Endothelial cell of umbilical vein (primary cell): ENCODE measurements around the gene SGPL1. TPM values are rescaled to one million over a fixed set of nuclear protein-coding genes. Genes with fewer than 3 reads are reported as not detected.

ENCODE experiments used
- BruUV-seq: library from RNA; stranded (reverse); fragments of 400-500 nt; replicated peaks from 2 replicates; lab custom pipeline; 2021; lab: Mats Ljungman, UMichigan
- CTCF ChIA-PET: fragments of 300-600, 350-600 bp; sonication (Branson Sonifier 250); formaldehyde crosslinking; loops from one replicate; lab custom pipeline; 2021; ENCODE audit warnings: antibody characterized with exemption, inconsistent platforms; lab: Charles Lee
- POLR2A ChIA-PET: fragments of 300-600, 350-600 bp; sonication (Branson Sonifier 250); formaldehyde crosslinking; loops from one replicate; lab custom pipeline; 2021; ENCODE audit warnings: antibody characterized with exemption, inconsistent platforms; lab: Charles Lee
- DNase-seq: peaks from one replicate; pipeline ENCODE4 v3.0.0-alpha.2; 2011; ENCODE audit warnings: low read depth, low spot score
- FAIRE-seq: peaks from 2 replicates; lab custom pipeline; 2011; peaks lifted over from hg19 to GRCh38; lab: Jason Lieb, UNC
- H2AFZ ChIP-seq: 2 replicates; pipeline ENCODE4 v1.6.0; 2012; ENCODE audit warnings: low read depth, low read length, control low read depth, inconsistent platforms
- H3K27ac ChIP-seq: 2 replicates; pipeline ENCODE4 v1.5.1; 2011; ENCODE audit warnings: low read depth, mild to moderate bottlenecking, control low read depth, low read length, moderate library complexity; ENCODE audit not compliant: insufficient read depth
- H3K27me3 ChIP-seq, 2 experiments: 2 replicates each; pipeline versions ENCODE4 v1.6.0 to v1.6.1; 2011; ENCODE audit warnings: low read length in 2 of 2, mixed read lengths in 1 of 2; ENCODE audit not compliant: control insufficient read depth in 2 of 2, insufficient read depth in 2 of 2
- H3K36me3 ChIP-seq, 2 experiments: 2 replicates in 1 of 2; 3 replicates in 1 of 2; pipeline ENCODE4 v1.5.1; 2011; ENCODE audit warnings: low read length in 2 of 2, mild to moderate bottlenecking in 1 of 2, moderate library complexity in 1 of 2; ENCODE audit not compliant: control insufficient read depth in 2 of 2, insufficient read depth in 2 of 2; ENCODE audit errors: extremely low read depth in 1 of 2
- H3K4me1 ChIP-seq: 3 replicates; pipeline ENCODE4 v1.5.1; 2011; ENCODE audit warnings: mild to moderate bottlenecking, low read length; ENCODE audit not compliant: control insufficient read depth, insufficient read depth; ENCODE audit errors: extremely low read depth
- H3K4me2 ChIP-seq: 2 replicates; pipeline ENCODE4 v1.6.1; 2011; ENCODE audit warnings: low read length, control low read depth, mixed read lengths; ENCODE audit not compliant: insufficient read depth
- H3K4me3 ChIP-seq, 3 experiments: fragments of 200-600 bp in 1 of 3; sonication (generic), shearing (Covaris generic) in 1 of 3; replicated peaks in 1 of 3; 2 replicates each; pipeline ENCODE4 v1.5.1; 2011 to 2016; ENCODE audit warnings: control low read depth in 3 of 3, low read length in 3 of 3, mild to moderate bottlenecking in 2 of 3, inconsistent platforms in 1 of 3, low read depth in 1 of 3, moderate library complexity in 1 of 3; ENCODE audit not compliant: insufficient read depth in 1 of 3
- H3K79me2 ChIP-seq: 2 replicates; pipeline ENCODE4 v1.6.0; 2012; ENCODE audit warnings: low read length, inconsistent platforms; ENCODE audit not compliant: control insufficient read depth, insufficient read depth
- H3K9ac ChIP-seq: replicated peaks from 2 replicates; pipeline ENCODE3; 2011; ENCODE audit warnings: low read length, control low read depth; ENCODE audit not compliant: insufficient read depth; ENCODE audit errors: extremely low read depth
- H3K9me1 ChIP-seq: replicated peaks from 3 replicates; pipeline ENCODE4 v1.6.0; 2011; ENCODE audit warnings: mild to moderate bottlenecking, low read length; ENCODE audit not compliant: control insufficient read depth, insufficient read depth; ENCODE audit errors: extremely low read depth
- H3K9me3 ChIP-seq: replicated peaks from 2 replicates; pipeline ENCODE4 v1.5.1; 2012; ENCODE audit warnings: low read length, inconsistent platforms; ENCODE audit not compliant: control insufficient read depth, insufficient read depth
- H4K20me1 ChIP-seq: replicated peaks from 2 replicates; pipeline ENCODE3; 2011; ENCODE audit warnings: mild to moderate bottlenecking, low read length; ENCODE audit not compliant: control insufficient read depth, insufficient read depth; ENCODE audit errors: extremely low read depth
- CTCF ChIP-seq, 2 donors: IDR thresholded peaks; 1 replicate in 1 of 2; 2 replicates in 1 of 2; pipeline ENCODE4 v1.5.1; 2011; ENCODE audit warnings: low read length in 2 of 2, mild to moderate bottlenecking in 2 of 2, moderate library complexity in 2 of 2, control low read depth in 1 of 2, inconsistent platforms in 1 of 2, low read depth in 1 of 2; ENCODE audit not compliant: insufficient read depth in 1 of 2; ENCODE audit errors: extremely low read depth in 1 of 2
- EZH2 ChIP-seq: IDR thresholded peaks from 2 replicates; pipeline ENCODE4 v1.6.1; 2012; ENCODE audit warnings: borderline replicate concordance, low read depth, mild to moderate bottlenecking, moderate library complexity, low read length, inconsistent platforms; ENCODE audit not compliant: severe bottlenecking
- FOS ChIP-seq: IDR thresholded peaks from 2 replicates; pipeline ENCODE4 v1.6.1; 2011; ENCODE audit warnings: mild to moderate bottlenecking, low read length, moderate library complexity, borderline replicate concordance; ENCODE audit not compliant: insufficient read depth
- GATA2 ChIP-seq: IDR thresholded peaks from 2 replicates; pipeline ENCODE4 v1.7.0; 2011; ENCODE audit warnings: low read depth, mild to moderate bottlenecking, moderate library complexity, mixed read lengths, low read length; ENCODE audit not compliant: insufficient read length, insufficient read depth
- JUN ChIP-seq: IDR thresholded peaks from 2 replicates; pipeline ENCODE4 v1.6.1; 2011; ENCODE audit warnings: borderline replicate concordance, low read depth; ENCODE audit not compliant: insufficient read length, insufficient read depth
- MAX ChIP-seq: IDR thresholded peaks from 2 replicates; pipeline ENCODE4 v1.6.1; 2011; ENCODE audit not compliant: insufficient read depth, insufficient read length
- MYC ChIP-seq: IDR thresholded peaks from one replicate; pipeline ENCODE4 v1.6.1; 2011; ENCODE audit warnings: mild to moderate bottlenecking, low read depth, low read length
- POLR2A ChIP-seq: IDR thresholded peaks from 2 replicates; pipeline ENCODE4 v1.6.1; 2012; ENCODE audit warnings: low read depth, mild to moderate bottlenecking, control low read depth, low read length
- POLR2AphosphoS5 ChIP-seq: IDR thresholded peaks from 2 replicates; pipeline ENCODE4 v1.6.1; 2012; ENCODE audit warnings: low read depth, mild to moderate bottlenecking, control low read depth, low read length, moderate library complexity; ENCODE audit not compliant: insufficient read depth
- dilution Hi-C: fragments of 300-500 bp; cut with MboI; formaldehyde crosslinking; loops from one replicate; pipeline ENCODE4 v1.15.0; 2019; ENCODE audit warnings: low sequenced_read_pairs; ENCODE audit not compliant: extremely low pct_ligation_motif_present
- intact Hi-C: fragments of 100-400 bp; cut with micrococcal nuclease; formaldehyde crosslinking; loops from one replicate; pipeline ENCODE4 v1.10.0; 2022
- polyA plus RNA-seq, 4 experiments: library from polyadenylated mRNA; depleted of rRNA in 3 of 4; stranded (reverse) in 3 of 4; unstranded in 1 of 4; fragments of >200 nt; gene quantifications; 2 replicates each; pipeline versions ENCODE4 v1.2.1 to v1.2.3, GENCODE V29; 2011 to 2012; ENCODE audit warnings: missing spikeins in 1 of 4
- total RNA-seq: library from RNA; stranded (reverse); gene quantifications from 2 replicates; pipeline ENCODE4 v1.2.3, GENCODE V29; 2021

The SGPL1 gene
- total and polyA plus RNA-seq, 2 donors (not counting 3 experiments of a cell fraction or from before 2014, with no cell fraction given): 11.4 to 25.2 TPM

- DNase-seq (no peak), FAIRE-seq (no peak)
- no peaks in the 10 kb centered on the region for H3K4me1 ChIP-seq
- H3K27ac ChIP-seq: no peak overlapping the region
- no TSS peak for BruUV-seq
- no peaks in the 10 kb centered on the region for H3K9me3 ChIP-seq
- peaks cover 4 to 13% of the 10 kb centered on the region in 2 experiments for H3K27me3 ChIP-seq
- H3K36me3 ChIP-seq: no peaks in the 10 kb centered on the region
- no peaks in the 10 kb centered on the region for H3K9me1 ChIP-seq
- ChIA-PET POLR2A (no interaction called here), CTCF (interaction anchor here (1.2 to 5.3 kb wide), 7 partner anchors 137 to 362 kb away, joined by 3 to 108 read pairs (median 6); no protein-coding TSS in a partner anchor)
- dilution Hi-C loops: no loop called here
- H4K20me1 ChIP-seq: no peaks in the 10 kb centered on the region
- TF ChIP-seq CTCF (IDR thresholded peaks at IDR 0.05; ENCODE audit: extremely low read depth in 1 of 2, insufficient read depth in 1 of 2, low read depth in 1 of 2, low read length in 2 of 2) (no peak), JUN (no peak), POLR2AphosphoS5 (no peak), GATA2 (no peak), MYC (no peak), POLR2A (no peak), EZH2 (no peak), MAX (no peak), FOS (no peak)
- no peak overlapping the region for H2AFZ ChIP-seq
- H3K9ac ChIP-seq: no peak overlapping the region
- H3K4me2 ChIP-seq: no peak overlapping the region
- intact Hi-C loops: loop anchor here (5.0 to 10.0 kb wide), 2 partner anchors 137 to 345 kb away; no protein-coding TSS in a partner anchor
- H3K79me2 ChIP-seq: no peaks in the 10 kb centered on the region
- no peak overlapping the region for H3K4me3 ChIP-seq
These were observed 111.6 kb downstream of the SGPL1 start for GRCh38 chr10:70927189-70927943.
